GM21737 (cell line): ENCODE measurements around the gene PTGES.
"Not testable (repeated sequence)": the region's sequence is repeated elsewhere in the genome, so short reads cannot be mapped to it uniquely, and the experiment has no call there.

ENCODE experiments used
- ATAC-seq: cut with Tn5 transposase; IDR thresholded peaks from one replicate; pipeline ENCODE4 v1.9.1; 2021; ENCODE audit warnings: mild to moderate bottlenecking, moderate library complexity; ENCODE audit not compliant: unreplicated experiment

PTGES gene

GRCh38 chr9:129752900-129753729 is at the start of gene PTGES:
Gene PTGES (minus strand): TSS chr9:129753042. CDS start chr9:129753012, 30 bp downstream.
- no peak for ATAC-seq

GRCh38 chr9:129801504-129801903 is 48.7 kb upstream of the PTGES start:
- no peak for ATAC-seq

- no peak for ATAC-seq
These were observed 46.1 kb upstream of the PTGES start for GRCh38 chr9:129798973-129799372.

GRCh38 chr9:129796029-129796428 is 43.2 kb upstream of the PTGES start:
- not testable (repeated sequence) for ATAC-seq

GRCh38 chr9:129794549-129794948 is 41.7 kb upstream of the PTGES start:
- no peak for ATAC-seq

- ATAC-seq = no peak
These were observed 33.6 kb upstream of the PTGES start for GRCh38 chr9:129786481-129786880.

GRCh38 chr9:129785866-129786265 is 33.0 kb upstream of the PTGES start:
- no peak for ATAC-seq

- not testable (repeated sequence) for ATAC-seq
These were observed 32.1 kb upstream of the PTGES start for GRCh38 chr9:129784970-129785369.

GRCh38 chr9:129783516-129784361 is 30.9 kb upstream of the PTGES start:
- no peak for ATAC-seq

- ATAC-seq = no peak
These were observed 29.1 kb upstream of the PTGES start for GRCh38 chr9:129781981-129782380.

GRCh38 chr9:129781131-129781530 is 28.3 kb upstream of the PTGES start:
- ATAC-seq = no peak

- ATAC-seq = no peak
These were observed 26.8 kb upstream of the PTGES start for GRCh38 chr9:129779560-129780190.

- ATAC-seq = no peak
These were observed 25.6 kb upstream of the PTGES start for GRCh38 chr9:129778469-129778868.

GRCh38 chr9:129777769-129778130 is 24.9 kb upstream of the PTGES start:
- ATAC-seq = no peak

- ATAC-seq = no peak
These were observed 24.3 kb upstream of the PTGES start for GRCh38 chr9:129776938-129777768.

GRCh38 chr9:129776566-129776937 is 23.7 kb upstream of the PTGES start:
- no peak for ATAC-seq

GRCh38 chr9:129776096-129776495 is 23.3 kb upstream of the PTGES start:
- not testable (repeated sequence) for ATAC-seq

GRCh38 chr9:129775448-129775798 is 22.6 kb upstream of the PTGES start:
- no peak for ATAC-seq

GRCh38 chr9:129774791-129775447 is 22.1 kb upstream of the PTGES start:
- ATAC-seq = no peak
